ENCODE results near the gene BTG4. TPM values are rescaled to one million over a fixed set of nuclear protein-coding genes. Genes with fewer than 3 reads are reported as not detected.
A peak's percentile ranks its signal among the peaks of the same experiment; 100 is the strongest.

The BTG4 gene
- total RNA-seq, 1 experiment from 2014 or later, result 0.61 TPM

DNA sequence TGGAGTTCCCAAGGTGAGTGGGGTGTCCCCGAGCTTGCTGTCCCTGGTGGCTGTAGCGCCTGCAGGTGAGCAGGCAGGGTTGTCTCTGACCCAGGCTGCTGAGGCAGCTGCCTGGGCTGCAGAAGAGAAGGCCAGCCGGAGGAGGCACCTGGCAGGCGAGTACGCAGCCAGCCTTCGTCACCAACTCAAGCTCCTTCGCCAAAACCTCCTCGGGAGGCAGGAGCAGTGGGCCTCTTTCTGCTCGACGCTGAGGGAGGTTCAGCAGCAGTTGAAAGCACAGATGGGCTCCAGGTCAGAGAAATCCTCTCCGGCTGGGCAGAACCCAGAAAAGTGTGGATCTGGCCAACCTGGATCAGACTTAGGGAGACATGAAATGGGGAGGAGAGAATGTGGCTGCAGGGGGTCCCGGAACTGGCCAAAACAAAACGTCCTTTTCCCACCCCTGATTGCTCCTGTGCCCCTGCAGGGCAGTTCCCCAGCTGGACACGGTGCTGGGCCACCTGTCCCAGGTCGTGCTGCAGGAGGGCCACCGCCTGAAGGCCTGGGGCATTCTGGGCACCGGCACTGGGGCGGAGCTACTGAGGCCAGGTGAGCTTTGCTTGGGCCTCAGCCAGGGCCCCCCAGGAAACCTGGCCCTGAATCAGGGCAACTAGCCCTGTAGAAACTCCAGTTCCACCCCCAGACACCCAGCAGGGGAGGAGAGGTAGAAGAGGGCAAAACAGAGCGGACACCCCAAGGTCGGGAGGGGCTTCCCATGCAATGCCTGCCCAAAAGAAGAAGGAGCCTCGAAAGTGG lies 56.7 kb downstream of the BTG4 start:
- H3K4me1 ChIP-seq, result peaks cover 14% of the 10 kb centered on the region
- Mint-ChIP-seq H3K4me1 (ENCODE audit: low read depth, unreplicated experiment) (peaks cover 12% of the 10 kb centered on the region), H3K36me3 (ENCODE audit: insufficient read depth, unreplicated experiment) (no peaks in the 10 kb centered on the region), H3K4me3 (ENCODE audit: unreplicated experiment) (no peak overlapping the region), H3K9me3 (ENCODE audit: unreplicated experiment) (no peaks in the 10 kb centered on the region), H3K27me3 (ENCODE audit: insufficient read depth, unreplicated experiment) (peaks cover 3% of the 10 kb centered on the region), H3K27ac (ENCODE audit: unreplicated experiment) (no peak overlapping the region)
- ChIA-PET CTCF (interaction anchor here (0.7 to 2.6 kb wide), 7 partner anchors 9 to 386 kb away, joined by 3 to 13 read pairs (median 4); no protein-coding TSS in a partner anchor), POLR2A (interaction anchor here (0.5 kb wide), 1 partner anchor 1367 kb away, joined by 3 read pairs; no protein-coding TSS in a partner anchor)
- H3K27me3 ChIP-seq (replicated peaks; ENCODE audit: control insufficient read depth, insufficient read depth, low read length), result no peaks in the 10 kb centered on the region
- no TSS peak for BruUV-seq (replicated peaks)
- H3K36me3 ChIP-seq (ENCODE audit: control insufficient read depth, insufficient read depth, low read length), result no peaks in the 10 kb centered on the region
- no peak for DNase-seq
- intact Hi-C loops (cut with micrococcal nuclease; ENCODE audit: unreplicated experiment), result loop anchor here (2.0 kb wide), 2 partner anchors 65 to 119 kb away; no protein-coding TSS in a partner anchor
- no peaks in the 10 kb centered on the region for H3K9me3 ChIP-seq
- TF ChIP-seq, protein P1, sequence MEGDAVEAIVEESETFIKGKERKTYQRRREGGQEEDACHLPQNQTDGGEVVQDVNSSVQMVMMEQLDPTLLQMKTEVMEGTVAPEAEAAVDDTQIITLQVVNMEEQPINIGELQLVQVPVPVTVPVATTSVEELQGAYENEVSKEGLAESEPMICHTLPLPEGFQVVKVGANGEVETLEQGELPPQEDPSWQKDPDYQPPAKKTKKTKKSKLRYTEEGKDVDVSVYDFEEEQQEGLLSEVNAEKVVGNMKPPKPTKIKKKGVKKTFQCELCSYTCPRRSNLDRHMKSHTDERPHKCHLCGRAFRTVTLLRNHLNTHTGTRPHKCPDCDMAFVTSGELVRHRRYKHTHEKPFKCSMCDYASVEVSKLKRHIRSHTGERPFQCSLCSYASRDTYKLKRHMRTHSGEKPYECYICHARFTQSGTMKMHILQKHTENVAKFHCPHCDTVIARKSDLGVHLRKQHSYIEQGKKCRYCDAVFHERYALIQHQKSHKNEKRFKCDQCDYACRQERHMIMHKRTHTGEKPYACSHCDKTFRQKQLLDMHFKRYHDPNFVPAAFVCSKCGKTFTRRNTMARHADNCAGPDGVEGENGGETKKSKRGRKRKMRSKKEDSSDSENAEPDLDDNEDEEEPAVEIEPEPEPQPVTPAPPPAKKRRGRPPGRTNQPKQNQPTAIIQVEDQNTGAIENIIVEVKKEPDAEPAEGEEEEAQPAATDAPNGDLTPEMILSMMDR (IDR thresholded peaks at IDR 0.05; ENCODE audit: insufficient read depth in 1 of 2, low read depth in 1 of 2, low read length in 1 of 2, severe bottlenecking in 1 of 2, unreplicated experiment in 1 of 2), result no peak
- no peak overlapping the region for H3K4me3 ChIP-seq (ENCODE audit: low read depth, low read length)

DNA sequence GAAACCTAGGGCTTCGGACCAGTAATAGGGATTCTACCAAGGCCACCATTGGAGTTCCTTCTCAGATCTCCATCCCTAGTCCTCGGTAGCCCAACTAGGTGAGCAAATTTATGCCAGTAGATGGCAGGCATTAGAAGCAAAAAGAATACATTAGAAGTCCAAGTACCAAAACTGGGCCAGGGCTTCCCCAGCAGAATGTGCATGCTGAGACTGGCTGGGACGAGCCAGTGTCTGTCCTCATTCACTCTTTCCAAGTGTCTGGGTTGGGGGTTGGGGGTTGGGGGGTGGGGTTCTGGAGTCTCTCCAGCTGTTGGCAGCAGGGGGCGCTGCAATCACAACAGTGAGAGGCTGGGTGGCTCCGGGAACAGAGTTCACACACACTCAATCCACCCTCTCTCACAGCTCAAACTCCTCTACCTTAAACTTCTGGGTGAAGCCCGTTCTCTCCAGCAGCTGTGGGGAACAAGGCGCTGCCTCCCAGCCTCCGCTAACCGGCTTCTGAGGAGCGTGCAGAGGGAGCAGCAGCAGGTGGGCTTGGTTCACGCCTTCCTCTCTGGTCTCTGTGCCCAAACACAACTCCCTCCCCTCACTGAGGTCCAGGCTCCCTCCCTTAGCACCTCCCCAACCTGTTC lies 57.5 kb downstream of the BTG4 start:
- CTCF ChIA-PET, result interaction anchor here (0.7 to 2.6 kb wide), 8 partner anchors 8 to 387 kb away, joined by 3 to 13 read pairs (median 4); partner anchors contain the start of gene PPP2R1B
- peaks cover 12% of the 10 kb centered on the region for H3K4me1 ChIP-seq

More for the DNA sequence above, 57.5 kb downstream of the BTG4 start:
- intact Hi-C loops (cut with micrococcal nuclease; ENCODE audit: unreplicated experiment), result loop anchor here (1.0 to 5.0 kb wide), 7 partner anchors 66 to 387 kb away; no protein-coding TSS in a partner anchor
- Mint-ChIP-seq H3K27ac (ENCODE audit: unreplicated experiment) (no peak overlapping the region), H3K27me3 (ENCODE audit: insufficient read depth, unreplicated experiment) (peaks cover 3% of the 10 kb centered on the region), H3K4me3 (ENCODE audit: unreplicated experiment) (no peak overlapping the region), H3K36me3 (ENCODE audit: insufficient read depth, unreplicated experiment) (no peaks in the 10 kb centered on the region), H3K9me3 (ENCODE audit: unreplicated experiment) (no peaks in the 10 kb centered on the region), H3K4me1 (ENCODE audit: low read depth, unreplicated experiment) (peaks cover 12% of the 10 kb centered on the region)
- no peaks in the 10 kb centered on the region for H3K36me3 ChIP-seq (ENCODE audit: control insufficient read depth, insufficient read depth, low read length)
- TF ChIP-seq, protein P1 (IDR thresholded peaks at IDR 0.05; ENCODE audit: insufficient read depth in 1 of 2, low read depth in 1 of 2, low read length in 1 of 2, severe bottlenecking in 1 of 2, unreplicated experiment in 1 of 2), result peak; percentile 64 to 83
- POLR2A ChIA-PET, result no interaction called here
- BruUV-seq (replicated peaks), result no TSS peak
- no peak overlapping the region for H3K4me3 ChIP-seq (ENCODE audit: low read depth, low read length)
- peak; percentile 76 to 78 for DNase-seq
- H3K27me3 ChIP-seq (replicated peaks; ENCODE audit: control insufficient read depth, insufficient read depth, low read length), result no peaks in the 10 kb centered on the region
- H3K9me3 ChIP-seq, result no peaks in the 10 kb centered on the region
